Upper lobe of left lung (tissue), 6 donors: ENCODE data around the gene PDGFA. TPM values are rescaled to one million over a fixed set of nuclear protein-coding genes. Genes with fewer than 3 reads are reported as not detected.
A peak's percentile ranks its signal among the peaks of the same experiment; 100 is the strongest.

Experiments
- ATAC-seq, 2 donors: fragments of 200-7000 bp; cut with Tn5 transposase; one replicate each; pipeline ENCODE4 v1.9.1; 2022; ENCODE audit warnings: mild to moderate bottlenecking in 2 of 2, moderate library complexity in 2 of 2; ENCODE audit not compliant: low FRiP score in 2 of 2
- DNase-seq, 2 donors: peaks; one replicate each; pipeline ENCODE4 v3.0.0-alpha.2; 2019 to 2020
- H3K27ac ChIP-seq, 4 donors: fragments of 200-600 bp; sonication (generic); one replicate each; pipeline ENCODE4 v1.5.1; 2016 to 2019
- H3K27me3 ChIP-seq, 4 donors: fragments of 200-600 bp; sonication (generic); one replicate each; pipeline ENCODE4 v1.5.1; 2017 to 2019
- H3K36me3 ChIP-seq, 4 donors: fragments of 200-600 bp; sonication (generic); one replicate each; pipeline ENCODE4 v1.5.1; 2016 to 2019
- H3K4me1 ChIP-seq, 4 donors: fragments of 200-600 bp; sonication (generic); one replicate each; pipeline ENCODE4 v1.5.1; 2018 to 2019
- H3K4me3 ChIP-seq, 4 donors: fragments of 200-600 bp; sonication (generic); one replicate each; pipeline ENCODE4 v1.5.1; 2017 to 2019; ENCODE audit warnings: mild to moderate bottlenecking in 2 of 4, moderate library complexity in 1 of 4
- H3K9me3 ChIP-seq, 4 donors: fragments of 200-600 bp; sonication (generic); one replicate each; pipeline ENCODE4 v1.5.1; 2018 to 2019
- EP300 ChIP-seq, 4 donors: sonication (generic); formaldehyde crosslinking; IDR thresholded peaks; one replicate each; pipeline ENCODE4 v1.5.1; 2017; ENCODE audit warnings: antibody characterized with exemption in 4 of 4, control low read depth in 2 of 4
- POLR2A ChIP-seq, 4 donors: fragments of 450-650 bp; IDR thresholded peaks; one replicate each; pipeline ENCODE4 v1.5.1; 2016 to 2017; ENCODE audit warnings: antibody characterized with exemption in 4 of 4, mild to moderate bottlenecking in 2 of 4
- POLR2AphosphoS5 ChIP-seq, 2 donors: sonication (generic); formaldehyde crosslinking; IDR thresholded peaks; one replicate each; pipeline ENCODE4 v1.5.1; 2017; ENCODE audit warnings: antibody characterized with exemption in 2 of 2
- WGBS, 2 donors: methylation state at CpG; one replicate each; pipeline ENCODE4 v1.1.5; 2017 to 2018; 5-methylcytosine and 5-hydroxymethylcytosine counted together
- total RNA-seq, 6 donors: library from RNA; depleted of rRNA in 4 of 6; stranded (reverse); fragments of >200 nt in 4 of 6; gene quantifications; one replicate each; pipeline versions ENCODE4 v1.1.0 to v1.2.1, GENCODE V29; 2016 to 2021
- TF ChIP-seq, protein P1 (sequence below), 6 experiments: fragments of 450-650 bp in 4 of 6; fragments of 200-600 bp in 2 of 6; sonication (generic) in 2 of 6; IDR thresholded peaks; one replicate each; pipeline ENCODE4 v1.5.1; 2016 to 2019; ENCODE audit warnings: antibody characterized with exemption in 6 of 6
- donor health status: DM: no; HTN: no; CAD: no; lungs with moderate emphysema.
- donor health status: DM: no; HTN: yes; CAD: no; lungs with severe emphysema.

The PDGFA gene
- total RNA-seq, 6 donors from 2014 or later = 23.0 to 73.3 (median 44.6) TPM

DNA sequence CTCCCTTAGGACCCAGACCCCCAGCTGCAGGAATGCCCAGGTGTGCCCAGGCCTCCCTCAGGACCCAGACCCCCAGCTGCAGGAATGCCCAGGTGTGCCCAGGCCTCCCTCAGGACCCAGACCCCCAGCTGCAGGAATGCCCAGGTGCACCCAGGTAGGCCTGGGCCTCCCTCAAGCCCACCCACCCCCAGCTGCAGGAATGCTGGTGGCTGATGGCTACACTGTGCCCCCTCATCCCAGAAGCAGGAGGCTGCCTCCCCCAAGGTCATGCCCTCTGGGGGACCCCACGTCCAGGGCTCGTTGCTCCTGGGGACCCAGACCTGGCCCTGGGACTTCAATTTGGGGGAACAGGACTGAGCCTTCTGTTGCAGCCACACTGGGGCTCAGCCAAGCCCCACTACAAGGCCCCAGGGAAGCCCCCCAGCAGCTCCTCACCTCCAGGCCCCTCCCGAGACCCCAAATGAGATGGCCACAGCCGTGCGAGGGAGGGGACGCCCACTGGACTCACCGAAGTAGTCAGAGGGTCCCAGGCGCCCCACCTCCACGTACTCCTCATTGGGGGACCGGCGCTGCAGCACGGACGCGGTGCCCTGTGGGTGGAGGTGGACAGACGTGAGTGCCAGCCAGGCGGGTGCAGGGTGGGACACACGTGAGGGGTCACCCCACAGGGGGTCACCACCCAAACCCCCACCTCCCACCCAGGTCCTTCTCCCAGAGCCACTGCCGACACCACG is 31.4 kb upstream of the PDGFA start:
- Histone ChIP-seq H3K4me3 (no peak overlapping the region), H3K9me3 (no peaks in the 10 kb centered on the region), H3K36me3 (peaks cover 0 to 4% (median 0%) of the 10 kb centered on the region in 4 donors), H3K4me1 (peaks cover 0 to 5% (median 0%) of the 10 kb centered on the region in 4 donors), H3K27ac (no peak overlapping the region), H3K27me3 (no peaks in the 10 kb centered on the region)
- DNase-seq (peak in 1 of 2 donors; percentile 76), ATAC-seq (no peak)
- TF ChIP-seq POLR2A (IDR thresholded peaks at IDR 0.05) = no peak
- TF ChIP-seq, protein P1, sequence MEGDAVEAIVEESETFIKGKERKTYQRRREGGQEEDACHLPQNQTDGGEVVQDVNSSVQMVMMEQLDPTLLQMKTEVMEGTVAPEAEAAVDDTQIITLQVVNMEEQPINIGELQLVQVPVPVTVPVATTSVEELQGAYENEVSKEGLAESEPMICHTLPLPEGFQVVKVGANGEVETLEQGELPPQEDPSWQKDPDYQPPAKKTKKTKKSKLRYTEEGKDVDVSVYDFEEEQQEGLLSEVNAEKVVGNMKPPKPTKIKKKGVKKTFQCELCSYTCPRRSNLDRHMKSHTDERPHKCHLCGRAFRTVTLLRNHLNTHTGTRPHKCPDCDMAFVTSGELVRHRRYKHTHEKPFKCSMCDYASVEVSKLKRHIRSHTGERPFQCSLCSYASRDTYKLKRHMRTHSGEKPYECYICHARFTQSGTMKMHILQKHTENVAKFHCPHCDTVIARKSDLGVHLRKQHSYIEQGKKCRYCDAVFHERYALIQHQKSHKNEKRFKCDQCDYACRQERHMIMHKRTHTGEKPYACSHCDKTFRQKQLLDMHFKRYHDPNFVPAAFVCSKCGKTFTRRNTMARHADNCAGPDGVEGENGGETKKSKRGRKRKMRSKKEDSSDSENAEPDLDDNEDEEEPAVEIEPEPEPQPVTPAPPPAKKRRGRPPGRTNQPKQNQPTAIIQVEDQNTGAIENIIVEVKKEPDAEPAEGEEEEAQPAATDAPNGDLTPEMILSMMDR (IDR thresholded peaks at IDR 0.05) = no peak
- no peak for TF ChIP-seq POLR2AphosphoS5 (IDR thresholded peaks at IDR 0.05)
- no peak for TF ChIP-seq EP300 (IDR thresholded peaks at IDR 0.05)
- WGBS, 2 donors = 92 to 95% methylated on average over 14 to 19 of the region's 19 CpGs

GRCh38 chr7:549891-550625 is 30.4 kb upstream of the PDGFA start:
- TF ChIP-seq POLR2A (IDR thresholded peaks at IDR 0.05) (no peak), POLR2AphosphoS5 (IDR thresholded peaks at IDR 0.05) (no peak)
- TF ChIP-seq, protein P1 (IDR thresholded peaks at IDR 0.05) = no peak
- peaks cover 0 to 5% (median 0%) of the 10 kb centered on the region in 4 donors for H3K4me1 ChIP-seq
- H3K36me3 ChIP-seq = peaks cover 0 to 4% (median 0%) of the 10 kb centered on the region in 4 donors
- no peaks in the 10 kb centered on the region for H3K27me3 ChIP-seq
- ATAC-seq = no peak
- H3K9me3 ChIP-seq = no peaks in the 10 kb centered on the region
- H3K4me3 ChIP-seq = no peak overlapping the region
- peak in 1 of 2 donors; percentile 76 for DNase-seq
- WGBS, 2 donors = 94 to 97% methylated on average over 19 to 31 of the region's 31 CpGs
- no peak overlapping the region for H3K27ac ChIP-seq

GRCh38 chr7:549066-549890 is 29.6 kb upstream of the PDGFA start:
- Histone ChIP-seq H3K4me3 (no peak overlapping the region), H3K4me1 (peaks cover 0 to 5% (median 0%) of the 10 kb centered on the region in 4 donors), H3K9me3 (no peaks in the 10 kb centered on the region), H3K36me3 (peaks cover 0 to 4% (median 0%) of the 10 kb centered on the region in 4 donors), H3K27me3 (no peaks in the 10 kb centered on the region), H3K27ac (no peak overlapping the region)
- WGBS, 2 donors = 81 to 86% methylated on average over 22 to 43 of the region's 43 CpGs
- DNase-seq (peak in 1 of 2 donors; percentile 79), ATAC-seq (no peak)
- TF ChIP-seq POLR2A (IDR thresholded peaks at IDR 0.05) (no peak), POLR2AphosphoS5 (IDR thresholded peaks at IDR 0.05) (no peak), EP300 (IDR thresholded peaks at IDR 0.05) (no peak)
- TF ChIP-seq, protein P1 (IDR thresholded peaks at IDR 0.05) = no peak

DNA sequence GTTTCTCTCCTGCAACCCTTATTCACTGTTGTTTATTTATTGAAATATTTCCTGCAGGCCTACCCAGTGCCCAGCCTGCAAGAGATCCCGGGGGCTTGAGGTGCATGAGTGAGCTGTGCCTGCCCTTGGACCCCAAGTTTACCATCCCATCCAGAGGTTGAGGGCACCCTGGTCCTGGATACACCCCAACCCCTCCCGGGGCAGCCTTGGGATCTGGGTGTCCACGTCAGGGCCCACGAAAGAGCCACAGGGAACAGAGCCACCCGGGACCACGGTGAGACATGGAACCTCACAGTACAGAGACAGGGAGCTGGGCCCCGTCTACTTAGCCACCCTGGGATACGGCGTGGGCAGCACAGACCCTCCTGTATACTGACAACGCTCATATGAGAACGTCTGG is 28.8 kb upstream of the PDGFA start:
- no peaks in the 10 kb centered on the region for H3K27me3 ChIP-seq
- no peak overlapping the region for H3K27ac ChIP-seq
- no peak for ATAC-seq
- peak in 1 of 2 donors; percentile 13 for DNase-seq
- H3K4me3 ChIP-seq = no peak overlapping the region
- no peaks in the 10 kb centered on the region for H3K9me3 ChIP-seq
- H3K4me1 ChIP-seq = peaks cover 0 to 5% (median 0%) of the 10 kb centered on the region in 4 donors
- WGBS, 2 donors = 91 to 94% methylated on average over 7 to 11 of the region's 11 CpGs
- TF ChIP-seq POLR2AphosphoS5 (IDR thresholded peaks at IDR 0.05) = no peak
- TF ChIP-seq, protein P1 (IDR thresholded peaks at IDR 0.05) = no peak
- TF ChIP-seq EP300 (IDR thresholded peaks at IDR 0.05) = no peak
- no peak for TF ChIP-seq POLR2A (IDR thresholded peaks at IDR 0.05)
- H3K36me3 ChIP-seq = peaks cover 0 to 4% (median 0%) of the 10 kb centered on the region in 4 donors
